GM18870 (cell line): ENCODE measurements around the gene CREB3.

Experiments
- ATAC-seq: cut with Tn5 transposase; IDR thresholded peaks from one replicate; pipeline ENCODE4 v1.9.1; 2021; ENCODE audit warnings: moderate library complexity; ENCODE audit not compliant: unreplicated experiment

CREB3 gene

GRCh38 chr9:35700942-35701341 is 31.5 kb upstream of the CREB3 start:
- no peak for ATAC-seq

DNA sequence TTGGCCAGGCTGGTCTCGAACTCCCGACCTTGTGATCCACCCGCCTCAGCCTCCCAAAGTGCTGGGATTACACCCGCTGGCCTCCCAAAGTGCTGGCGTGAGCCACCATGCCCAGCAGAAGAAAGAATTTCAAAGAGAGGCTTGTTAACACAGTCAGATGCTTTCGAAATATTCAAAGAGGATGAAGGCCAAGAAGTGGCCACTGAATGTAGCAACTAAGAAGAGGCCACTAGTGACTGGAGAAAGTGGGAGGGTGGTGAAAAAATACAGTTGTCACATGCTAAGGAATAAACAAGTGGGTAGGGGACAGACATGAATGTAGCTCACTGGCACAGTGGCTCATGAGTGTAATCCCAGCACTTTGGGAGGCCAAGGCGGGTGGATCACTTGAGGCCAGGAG is 29.8 kb upstream of the CREB3 start:
- ATAC-seq = no peak

DNA sequence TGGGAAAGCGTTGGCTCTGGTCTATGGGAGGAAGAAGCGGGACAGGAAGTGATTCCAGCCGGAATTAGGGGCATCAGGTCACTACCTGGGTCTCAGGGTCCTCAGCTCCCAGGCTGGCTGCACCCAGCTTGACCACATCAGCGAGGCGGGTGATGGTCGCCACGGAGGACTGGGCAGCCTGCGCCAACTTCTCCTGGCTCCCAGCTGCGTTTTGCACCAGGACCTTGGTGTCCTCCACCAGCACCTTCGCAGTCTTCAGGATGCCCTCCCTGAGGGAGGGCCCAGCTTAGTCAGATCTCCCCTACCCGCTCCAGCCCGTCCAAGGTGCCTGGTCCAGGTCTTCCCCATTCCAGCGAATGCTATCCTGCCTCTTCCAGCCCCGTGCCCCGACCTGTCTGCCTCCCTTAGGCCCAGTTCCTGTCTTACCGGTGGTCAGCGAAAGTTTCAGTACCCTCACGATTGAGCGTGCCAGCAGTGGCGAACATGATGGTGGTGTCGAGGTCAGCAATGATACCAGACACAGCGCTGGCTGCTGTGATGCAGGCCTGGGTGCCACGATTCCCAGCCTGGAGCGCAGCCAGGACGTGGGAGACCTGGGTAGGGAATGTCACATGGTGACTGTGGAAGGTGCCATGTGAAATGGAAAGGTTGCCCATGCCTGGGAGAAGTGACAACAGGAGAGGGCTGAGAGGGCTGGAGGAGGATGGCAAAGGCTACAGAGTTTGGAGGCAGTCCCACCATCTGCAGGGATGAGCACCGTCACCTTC is 28.4 kb upstream of the CREB3 start:
- ATAC-seq = no peak

DNA sequence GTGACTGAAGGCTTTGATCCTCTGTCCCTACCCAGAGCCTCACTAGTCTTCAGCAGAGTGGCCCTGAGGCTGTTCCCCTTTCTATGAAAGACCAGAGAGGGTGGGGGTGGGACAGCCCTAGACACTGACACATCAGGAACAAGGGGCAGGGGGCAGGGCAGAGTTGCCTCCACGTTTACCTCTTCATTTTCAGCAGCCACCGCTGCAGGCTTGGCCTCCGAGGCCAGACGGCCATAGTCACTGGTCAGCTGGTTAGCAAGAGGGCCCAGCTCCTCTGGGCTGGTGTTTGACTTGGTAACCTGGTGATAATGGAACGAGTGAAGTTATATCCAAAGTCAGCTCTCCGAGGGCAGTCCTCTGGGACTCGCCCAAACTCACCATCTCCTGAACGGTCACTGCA is 27.1 kb upstream of the CREB3 start:
- ATAC-seq = no peak

GRCh38 chr9:35705836-35706430 is 26.5 kb upstream of the CREB3 start:
- ATAC-seq = no peak

GRCh38 chr9:35706951-35707350 is 25.5 kb upstream of the CREB3 start:
- ATAC-seq = no peak

DNA sequence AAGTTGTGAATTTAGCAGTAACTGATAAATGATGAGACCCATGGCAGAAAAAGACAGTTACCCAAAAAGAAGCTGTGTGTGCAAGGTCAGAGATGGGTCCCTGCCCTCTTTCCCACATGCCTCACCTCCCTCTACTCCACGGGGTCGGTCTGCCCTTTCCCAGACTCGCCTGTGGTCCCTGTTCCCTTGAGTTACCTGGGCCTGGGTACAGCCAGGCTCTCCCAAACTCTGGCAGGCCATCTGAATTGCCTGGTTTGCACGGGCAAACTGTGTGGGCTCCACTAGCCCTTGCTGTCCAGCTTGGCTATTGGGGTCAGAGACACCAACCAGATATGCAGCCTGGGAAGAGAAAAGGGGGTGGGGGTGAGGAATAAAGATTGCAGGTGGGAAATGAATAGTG is 24.3 kb upstream of the CREB3 start:
- no peak for ATAC-seq

DNA sequence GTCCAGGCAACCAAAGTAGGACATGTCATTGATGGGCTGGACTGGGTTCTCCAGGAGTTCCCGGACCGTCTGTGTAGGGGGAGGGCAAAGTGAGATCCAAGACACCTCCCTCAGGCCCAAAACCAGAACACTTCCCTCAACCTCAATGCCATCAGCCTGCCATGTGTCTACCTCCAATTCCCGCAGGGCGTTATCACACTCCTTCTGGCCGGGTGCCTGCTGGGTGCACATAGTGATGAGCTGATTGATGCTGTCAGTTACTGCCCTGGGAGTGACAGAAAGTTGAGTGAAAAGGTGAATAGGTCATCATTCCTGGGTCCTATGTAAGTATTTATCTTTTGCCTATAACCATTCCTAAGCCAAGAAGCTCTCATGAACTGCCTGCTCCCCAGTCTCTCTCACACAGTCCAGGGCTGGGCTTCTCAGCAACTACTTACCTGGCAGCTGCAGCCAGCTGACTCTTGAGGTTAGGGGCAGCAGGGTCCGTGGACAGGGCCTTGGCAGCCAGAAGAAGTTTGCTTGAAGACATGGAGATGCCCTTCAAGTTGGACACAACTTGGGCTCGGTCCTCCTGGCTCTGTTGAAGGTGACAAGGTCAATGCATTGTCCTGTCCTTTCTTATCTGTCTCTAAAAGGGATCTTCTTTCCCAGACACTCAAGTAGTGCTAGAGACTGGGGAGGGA is 21.5 kb upstream of the CREB3 start:
- no peak for ATAC-seq

- no peak for ATAC-seq
Observed at GRCh38 chr9:35711501-35712428, 20.7 kb upstream of the CREB3 start.

DNA sequence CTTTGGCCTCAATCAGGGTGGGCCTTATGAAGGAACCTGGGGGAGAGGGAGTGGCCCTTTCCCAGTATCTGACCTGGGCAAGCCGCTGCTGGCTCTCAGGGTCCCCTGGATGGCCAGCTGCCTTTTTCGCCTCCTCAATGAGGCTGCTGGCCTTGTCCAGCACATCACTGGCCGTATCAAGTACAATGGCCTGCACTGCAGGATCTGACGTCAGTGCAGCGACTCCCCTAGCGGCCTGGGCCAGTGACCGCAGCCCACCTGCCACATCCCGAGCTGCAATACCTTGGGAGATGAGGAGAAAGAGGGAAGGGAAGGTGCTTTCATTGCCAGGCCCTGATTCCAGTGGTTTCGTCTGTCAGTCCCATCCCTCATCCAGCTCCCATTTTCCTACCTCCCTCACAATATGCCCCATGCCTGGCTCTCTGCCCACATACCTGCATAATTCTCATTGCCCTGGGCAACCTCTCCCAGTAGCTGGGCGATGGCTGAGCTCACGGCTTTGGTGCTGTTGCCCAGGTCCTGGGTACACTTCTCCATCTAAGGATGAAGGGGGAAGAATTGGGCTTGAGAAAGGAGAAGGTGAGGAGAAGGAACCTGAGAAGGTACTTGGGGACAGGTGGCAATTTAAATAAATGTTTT is 19.6 kb upstream of the CREB3 start:
- ATAC-seq = no peak

- ATAC-seq = no peak
Observed at GRCh38 chr9:35713578-35713977, 18.9 kb upstream of the CREB3 start.

- no peak for ATAC-seq
Observed at GRCh38 chr9:35714123-35714522, 18.3 kb upstream of the CREB3 start.

GRCh38 chr9:35714579-35715252 is 17.8 kb upstream of the CREB3 start:
- ATAC-seq = no peak

GRCh38 chr9:35716230-35716629 is 16.2 kb upstream of the CREB3 start:
- ATAC-seq = no peak

DNA sequence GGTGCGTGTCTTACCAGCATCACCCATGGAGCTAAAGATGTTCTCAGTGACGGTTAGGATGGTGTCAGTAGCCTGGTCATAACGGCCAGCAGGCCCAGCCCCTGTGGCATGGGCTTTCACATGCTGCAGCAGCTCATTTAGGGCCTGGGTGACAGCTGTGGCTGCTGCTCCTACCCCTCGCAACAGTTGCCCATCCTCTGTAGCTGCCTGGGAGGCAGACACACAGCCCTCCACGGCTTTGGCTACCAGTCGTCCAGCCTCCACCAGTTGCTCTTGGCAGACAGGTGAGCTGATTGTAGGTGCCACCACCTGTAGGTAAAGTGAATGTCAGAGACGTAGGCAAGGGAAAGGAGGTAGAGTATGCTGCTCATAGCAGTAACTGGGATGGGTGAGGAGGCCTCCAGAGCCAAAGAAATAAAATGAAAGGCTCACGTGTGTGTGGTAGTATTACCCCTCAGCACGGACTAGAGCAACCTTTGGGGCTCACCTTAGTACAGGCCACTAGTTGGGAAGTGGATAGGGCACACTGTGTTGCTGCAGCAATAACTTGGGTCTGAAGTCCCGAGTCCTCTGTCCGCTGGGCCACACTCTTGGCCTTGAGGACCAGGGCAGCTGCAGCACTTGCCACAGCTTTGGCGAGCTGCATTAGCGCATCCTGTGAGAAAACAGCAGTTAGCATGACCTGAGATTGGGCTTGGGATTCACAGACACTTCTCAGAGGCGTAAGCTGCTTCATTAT is 15.2 kb upstream of the CREB3 start:
- ATAC-seq = no peak

GRCh38 chr9:35718721-35719511 is 13.6 kb upstream of the CREB3 start:
- ATAC-seq = no peak

GRCh38 chr9:35719546-35719945 is 12.9 kb upstream of the CREB3 start:
- no peak for ATAC-seq

DNA sequence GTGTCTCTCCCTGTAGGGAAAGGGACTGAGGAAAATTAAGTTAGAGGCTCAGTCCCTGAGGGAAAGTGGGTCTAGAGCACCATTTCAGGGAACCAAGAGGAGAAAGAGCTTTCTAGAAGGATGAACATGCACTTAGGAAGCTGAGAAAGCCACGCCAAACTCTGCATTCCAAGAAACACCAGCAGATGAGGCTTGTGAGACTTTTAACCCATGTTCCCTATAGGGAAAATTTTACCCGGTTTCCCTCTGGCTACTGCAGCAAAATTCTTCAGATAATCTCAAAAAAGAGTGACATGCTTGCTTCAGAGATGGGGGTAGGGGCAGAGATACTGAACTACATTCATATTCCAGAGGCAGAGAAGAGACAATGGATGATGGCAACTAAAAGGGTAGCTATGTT is 9.0 kb upstream of the CREB3 start:
- ATAC-seq = no peak

- no peak for ATAC-seq
Observed at GRCh38 chr9:35723908-35724307, 8.6 kb upstream of the CREB3 start.
